ENCODE measurements around the gene SH2D6.

Gene SH2D6

DNA sequence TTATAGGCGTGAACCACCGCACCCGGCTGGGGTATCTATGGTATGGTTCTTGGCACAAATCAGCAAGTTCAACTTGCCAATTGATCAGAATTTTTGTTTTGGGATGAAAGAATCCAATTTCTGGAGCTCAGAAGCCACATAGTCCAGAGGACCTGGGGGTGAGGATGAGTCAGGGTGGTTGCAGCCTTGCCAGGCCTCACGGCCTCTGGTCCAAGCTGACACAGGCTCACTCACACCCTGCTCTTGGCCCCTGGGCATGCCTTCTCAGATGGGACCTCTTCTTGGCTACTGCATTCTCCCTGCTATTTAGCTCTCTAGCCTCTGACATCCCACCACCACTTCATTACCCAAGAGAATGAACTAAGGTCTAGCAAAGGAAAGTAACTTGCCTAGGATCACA, 24.7 kb upstream of the SH2D6 start:
- H3K27ac ChIP-seq: no peak overlapping the region
- TF ChIP-seq, protein P1, sequence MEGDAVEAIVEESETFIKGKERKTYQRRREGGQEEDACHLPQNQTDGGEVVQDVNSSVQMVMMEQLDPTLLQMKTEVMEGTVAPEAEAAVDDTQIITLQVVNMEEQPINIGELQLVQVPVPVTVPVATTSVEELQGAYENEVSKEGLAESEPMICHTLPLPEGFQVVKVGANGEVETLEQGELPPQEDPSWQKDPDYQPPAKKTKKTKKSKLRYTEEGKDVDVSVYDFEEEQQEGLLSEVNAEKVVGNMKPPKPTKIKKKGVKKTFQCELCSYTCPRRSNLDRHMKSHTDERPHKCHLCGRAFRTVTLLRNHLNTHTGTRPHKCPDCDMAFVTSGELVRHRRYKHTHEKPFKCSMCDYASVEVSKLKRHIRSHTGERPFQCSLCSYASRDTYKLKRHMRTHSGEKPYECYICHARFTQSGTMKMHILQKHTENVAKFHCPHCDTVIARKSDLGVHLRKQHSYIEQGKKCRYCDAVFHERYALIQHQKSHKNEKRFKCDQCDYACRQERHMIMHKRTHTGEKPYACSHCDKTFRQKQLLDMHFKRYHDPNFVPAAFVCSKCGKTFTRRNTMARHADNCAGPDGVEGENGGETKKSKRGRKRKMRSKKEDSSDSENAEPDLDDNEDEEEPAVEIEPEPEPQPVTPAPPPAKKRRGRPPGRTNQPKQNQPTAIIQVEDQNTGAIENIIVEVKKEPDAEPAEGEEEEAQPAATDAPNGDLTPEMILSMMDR (IDR thresholded peaks at IDR 0.05): no peak
- TF ChIP-seq ZFX (IDR thresholded peaks at IDR 0.05; ENCODE audit: borderline replicate concordance): no peak

DNA sequence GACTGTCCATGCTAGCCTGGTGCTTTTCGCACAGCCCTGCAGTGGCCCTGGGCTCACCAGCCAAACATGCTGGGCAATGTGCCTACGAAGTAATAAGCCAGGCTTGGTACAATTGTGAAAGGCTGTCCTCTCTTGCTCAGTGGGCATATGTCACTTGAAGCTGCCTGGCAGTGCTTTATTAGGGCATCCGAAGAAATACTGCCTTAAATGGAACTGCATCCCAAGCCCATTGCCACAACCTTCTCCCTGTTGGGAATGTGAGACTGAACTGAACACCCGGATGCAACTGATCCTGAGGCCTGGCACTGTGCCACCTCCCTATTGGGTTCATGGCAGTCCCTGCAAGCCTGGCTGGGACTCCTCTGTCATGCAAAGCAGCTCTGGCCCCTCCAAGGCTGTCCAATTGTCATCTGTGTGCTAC, 24.2 kb upstream of the SH2D6 start:
- H3K27ac ChIP-seq: no peak overlapping the region
- TF ChIP-seq, protein P1 (IDR thresholded peaks at IDR 0.05): no peak
- no peak for TF ChIP-seq ZFX (IDR thresholded peaks at IDR 0.05; ENCODE audit: borderline replicate concordance)

DNA sequence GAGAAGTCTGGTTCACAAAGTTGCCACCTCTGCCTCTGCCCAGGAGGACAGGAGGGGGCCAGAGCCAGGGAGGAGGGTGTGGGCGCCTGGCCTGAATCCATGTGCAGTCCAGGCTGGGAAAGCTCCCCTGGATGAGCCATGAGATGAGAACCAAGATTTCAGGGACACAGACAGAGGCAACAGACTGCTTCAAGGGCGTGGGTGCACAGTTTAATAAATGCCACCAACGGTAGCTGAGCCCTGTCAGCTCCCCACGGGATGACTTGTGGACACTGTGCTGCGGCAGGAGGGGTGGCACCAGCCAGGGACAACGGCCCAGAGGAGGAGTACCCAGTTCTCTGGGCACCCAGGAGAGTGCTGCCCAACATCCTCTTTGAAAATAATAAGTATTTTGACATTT, 23.5 kb upstream of the SH2D6 start:
- no peak for TF ChIP-seq ZFX (IDR thresholded peaks at IDR 0.05; ENCODE audit: borderline replicate concordance)
- TF ChIP-seq, protein P1 (IDR thresholded peaks at IDR 0.05): no peak
- H3K27ac ChIP-seq: no peak overlapping the region

DNA sequence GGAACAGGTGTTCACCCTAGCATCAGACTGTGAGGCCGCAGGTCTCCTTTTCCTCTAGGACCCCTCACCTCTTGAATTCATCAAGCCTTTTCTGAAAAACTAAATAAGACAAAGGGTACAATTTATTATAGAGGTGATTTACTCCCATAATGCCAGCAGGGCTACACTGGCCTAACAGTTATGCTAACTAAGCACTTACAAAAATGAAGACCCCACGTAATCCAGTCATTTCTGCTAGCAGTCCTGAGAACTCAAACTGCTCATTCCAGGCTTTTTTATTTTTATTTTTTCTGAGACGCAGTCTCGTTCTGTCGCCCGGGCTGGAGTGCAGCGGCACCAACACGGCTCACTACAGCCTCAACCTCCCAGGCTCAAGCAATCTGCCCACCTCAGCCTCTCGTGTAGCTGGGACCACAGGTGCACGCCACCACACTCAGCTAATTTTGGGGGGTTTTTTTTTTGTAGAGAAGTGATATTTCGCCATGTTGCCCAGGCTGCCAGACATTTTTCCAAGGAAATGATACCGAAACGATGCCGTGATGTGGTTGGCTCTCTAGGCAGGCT, 22.5 kb upstream of the SH2D6 start:
- peak overlapping the region; percentile 67 for H3K27ac ChIP-seq
- no peak for TF ChIP-seq ZFX (IDR thresholded peaks at IDR 0.05; ENCODE audit: borderline replicate concordance)
- TF ChIP-seq, protein P1 (IDR thresholded peaks at IDR 0.05): no peak

DNA sequence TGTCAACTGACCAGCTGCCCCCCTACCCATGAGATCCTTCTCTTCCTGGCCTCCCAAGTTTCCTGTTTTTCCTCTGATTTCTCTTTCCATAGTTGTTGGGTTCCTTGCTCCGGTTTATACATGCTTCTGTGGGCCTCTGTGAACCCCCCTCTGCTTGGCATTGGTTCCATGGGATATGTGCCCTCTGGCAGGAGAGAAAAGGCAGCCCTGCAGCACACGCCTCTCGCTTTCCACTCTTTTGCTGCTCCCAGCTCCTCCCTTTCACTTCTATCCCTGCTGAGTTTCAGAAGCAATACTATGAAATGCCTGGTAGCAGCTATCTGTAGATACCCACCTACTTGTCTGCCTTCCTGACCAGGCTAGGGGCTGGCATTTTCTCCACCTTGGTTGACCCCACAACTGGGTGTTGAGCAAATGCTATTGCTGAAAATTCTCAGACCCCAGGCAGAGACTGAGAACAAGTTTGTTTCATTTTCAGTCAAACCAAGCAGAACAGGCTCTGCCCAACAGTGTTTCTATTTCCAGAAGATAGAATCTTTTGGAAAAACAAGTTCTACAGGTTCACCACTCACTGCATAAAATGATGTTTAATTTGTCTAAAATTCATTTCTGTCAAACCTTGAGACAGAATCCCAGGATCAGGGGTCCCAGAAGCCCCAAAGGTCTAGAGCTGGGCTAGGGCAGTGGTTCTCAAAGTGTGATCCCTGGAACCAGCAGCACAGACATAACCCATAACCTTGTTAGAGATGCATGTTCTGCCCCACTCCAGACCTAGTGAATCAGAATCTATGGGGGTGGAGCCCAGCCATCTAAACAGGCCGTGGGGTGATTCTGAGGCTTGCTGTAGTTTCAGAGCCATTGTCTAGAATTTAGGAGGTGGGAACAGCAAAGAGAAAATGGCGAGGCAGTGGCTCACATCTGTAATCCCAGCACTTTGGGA, 21.7 kb upstream of the SH2D6 start:
- TF ChIP-seq ZFX (IDR thresholded peaks at IDR 0.05; ENCODE audit: borderline replicate concordance): no peak
- TF ChIP-seq, protein P1 (IDR thresholded peaks at IDR 0.05): no peak
- H3K27ac ChIP-seq: peak overlapping the region; percentile 67

DNA sequence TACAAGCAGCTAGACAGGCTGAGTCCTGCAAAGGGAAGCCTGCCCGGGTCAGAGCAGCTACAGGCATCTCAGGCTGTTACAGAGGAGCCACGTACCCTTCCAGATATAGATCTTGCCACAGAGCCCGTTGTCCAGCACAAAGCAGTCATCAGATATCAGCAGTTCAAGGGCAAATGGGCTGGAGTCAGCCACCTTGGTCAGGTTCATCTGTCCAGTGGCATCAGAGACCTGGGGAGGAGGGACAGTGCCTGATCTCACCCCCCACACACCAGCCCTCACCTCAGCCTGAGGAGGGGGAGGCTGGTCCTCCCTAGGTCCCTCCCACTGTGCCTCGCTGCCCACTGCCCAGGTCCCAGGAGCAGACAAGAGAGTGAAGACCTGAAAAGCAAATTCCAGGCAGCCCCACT, 20.6 kb upstream of the SH2D6 start:
- 0 out of 2 replicates have a peak overlapping the region, but pooled peaks have one; percentile 67 for H3K27ac ChIP-seq
- TF ChIP-seq, protein P1 (IDR thresholded peaks at IDR 0.05): no peak
- no peak for TF ChIP-seq ZFX (IDR thresholded peaks at IDR 0.05; ENCODE audit: borderline replicate concordance)

Data from 22Rv1 (cell line).